ENCODE measurements around the gene CARD6.

DNA sequence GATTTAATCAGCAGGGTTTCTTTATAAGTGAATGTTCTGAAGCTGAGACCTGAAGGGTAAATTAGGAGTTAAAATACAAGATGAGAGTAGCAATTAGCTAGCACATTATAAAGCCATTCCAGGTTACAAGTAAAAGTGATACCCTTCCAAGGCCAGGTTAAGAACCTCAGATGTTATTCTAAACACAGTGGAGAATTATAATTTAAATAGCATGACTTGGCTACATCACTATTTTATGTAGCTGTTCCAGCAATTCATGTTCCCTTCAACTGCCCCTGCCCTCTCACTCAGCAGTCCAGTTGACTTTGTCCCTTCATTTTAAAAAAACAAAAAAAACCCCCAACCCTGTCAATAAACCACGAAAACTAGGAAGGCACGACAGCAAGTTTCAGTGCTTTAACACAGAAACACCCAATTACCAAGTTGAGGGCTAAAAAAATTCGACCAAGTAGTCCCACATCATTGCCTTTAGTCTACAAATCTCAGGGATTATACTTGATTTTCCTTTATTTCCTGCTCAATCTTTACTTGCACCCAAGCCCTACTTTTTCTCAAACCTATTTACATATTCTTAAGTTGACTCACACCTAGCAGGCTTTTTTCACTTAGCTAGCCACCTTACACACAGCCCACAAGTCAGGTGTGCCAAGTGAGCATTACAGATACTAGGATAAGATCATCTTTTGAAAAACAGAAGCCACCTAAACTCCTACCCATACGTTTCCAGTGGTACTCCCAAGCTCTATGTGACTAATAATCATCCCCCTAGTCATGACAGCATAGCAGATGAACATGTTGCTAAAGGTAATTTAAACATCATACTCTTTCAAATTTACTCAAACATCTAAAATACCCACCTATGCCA lies 9.6 kb upstream of the CARD6 start:
- no peak for TF ChIP-seq CTCF (IDR thresholded peaks at IDR 0.05)
- TF ChIP-seq POLR2AphosphoS5 (IDR thresholded peaks at IDR 0.05), result no peak

Data from breast epithelium (tissue), 3 donors.